ENCODE results near the gene TSPAN11. TPM values are rescaled to one million over a fixed set of nuclear protein-coding genes. Genes with fewer than 3 reads are reported as not detected.

Gene TSPAN11
- total and polyA plus RNA-seq, 2 donors (not counting 3 experiments of a cell fraction or from before 2014, with no cell fraction given): 2.1 to 3.9 TPM

DNA sequence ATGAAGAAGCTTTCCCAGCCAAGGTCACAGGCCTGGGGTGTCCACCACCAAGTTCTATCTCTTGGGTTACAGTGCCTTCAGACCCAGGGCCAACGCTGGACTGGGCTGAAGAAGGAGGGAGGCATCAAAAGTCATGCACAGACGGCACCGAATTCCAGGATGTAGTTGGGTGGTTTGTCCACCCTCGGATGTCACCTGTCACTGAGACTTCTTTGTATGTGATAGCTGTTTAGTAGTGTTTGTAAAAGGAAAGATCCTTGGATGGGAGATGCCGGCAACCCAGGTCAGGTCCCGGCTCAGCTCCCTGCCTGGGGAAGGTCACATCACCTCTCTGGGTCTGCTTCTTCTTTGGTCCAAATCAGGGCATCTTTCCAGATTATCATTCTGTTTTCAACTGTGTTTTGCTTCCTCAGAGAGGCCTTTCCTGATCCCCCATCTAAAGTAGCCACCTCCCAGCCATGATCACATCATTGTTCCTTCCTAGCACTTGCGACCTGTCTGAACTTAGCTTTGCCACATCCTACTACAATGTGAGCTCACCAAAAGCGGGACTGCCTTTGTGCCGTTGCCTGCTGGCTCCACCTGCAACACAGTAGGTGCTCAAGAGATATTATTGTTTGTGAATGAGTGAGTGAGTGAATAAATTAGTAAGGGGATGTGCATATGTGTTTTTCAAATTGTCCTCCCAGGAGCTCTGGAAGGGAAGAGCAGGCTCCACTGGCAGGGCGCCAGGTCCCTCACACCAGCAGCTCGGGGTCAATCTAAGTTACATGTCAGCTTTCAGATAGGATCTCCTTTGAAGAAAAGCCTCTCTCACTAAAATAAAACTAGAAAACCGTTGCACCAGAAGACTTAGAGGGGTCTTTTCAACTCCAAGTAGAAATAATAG, 2.1 kb downstream of the TSPAN11 start:
- DNase-seq (ENCODE audit: low read depth, low spot score): peak; percentile 28
- Histone ChIP-seq H3K79me2 (ENCODE audit: control insufficient read depth, insufficient read depth, low read length) (no peaks in the 10 kb centered on the region), H3K9me3 (replicated peaks; ENCODE audit: control insufficient read depth, insufficient read depth, low read length) (no peaks in the 10 kb centered on the region), H3K4me1 (ENCODE audit: control insufficient read depth, extremely low read depth, insufficient read depth, low read length) (peaks cover 32% of the 10 kb centered on the region), H3K9me1 (replicated peaks; ENCODE audit: control insufficient read depth, extremely low read depth, insufficient read depth, low read length) (no peaks in the 10 kb centered on the region), H2AFZ (ENCODE audit: low read depth, low read length) (no peak overlapping the region), H3K36me3 (ENCODE audit: control insufficient read depth in 2 of 2, extremely low read depth in 1 of 2, insufficient read depth in 2 of 2, low read length in 2 of 2) (no peaks in the 10 kb centered on the region), H3K9ac (replicated peaks; ENCODE audit: extremely low read depth, insufficient read depth, low read length) (no peak overlapping the region), H3K27ac (ENCODE audit: insufficient read depth, low read depth, low read length) (no peak overlapping the region), H3K27me3 (ENCODE audit: control insufficient read depth in 2 of 2, insufficient read depth in 2 of 2, low read length in 2 of 2) (no peaks in the 10 kb centered on the region), H3K4me3 (replicated peaks in 1 of 3; ENCODE audit: insufficient read depth in 1 of 3, low read depth in 1 of 3, low read length in 3 of 3) (no peak overlapping the region), H3K4me2 (ENCODE audit: insufficient read depth, low read length) (no peak overlapping the region), H4K20me1 (replicated peaks; ENCODE audit: control insufficient read depth, extremely low read depth, insufficient read depth, low read length) (no peaks in the 10 kb centered on the region)
- dilution Hi-C loops (cut with MboI; ENCODE audit: extremely low pct_ligation_motif_present, low sequenced_read_pairs): no loop called here
- intact Hi-C loops (cut with micrococcal nuclease): loop anchor here (5.0 to 10.0 kb wide), 2 partner anchors 59 to 146 kb away; partner anchors contain the start of gene DDX11
- BruUV-seq (replicated peaks): no TSS peak
- ChIA-PET CTCF (interaction anchor here (0.8 kb wide), 1 partner anchor 72 kb away, joined by 3 read pairs; no protein-coding TSS in a partner anchor), POLR2A (no interaction called here)
- FAIRE-seq: no peak
- peak; percentile 23 for TF ChIP-seq GATA2 (IDR thresholded peaks at IDR 0.05; ENCODE audit: insufficient read depth, insufficient read length, low read depth, low read length)
- TF ChIP-seq POLR2A (IDR thresholded peaks at IDR 0.05; ENCODE audit: low read depth, low read length): no peak

DNA sequence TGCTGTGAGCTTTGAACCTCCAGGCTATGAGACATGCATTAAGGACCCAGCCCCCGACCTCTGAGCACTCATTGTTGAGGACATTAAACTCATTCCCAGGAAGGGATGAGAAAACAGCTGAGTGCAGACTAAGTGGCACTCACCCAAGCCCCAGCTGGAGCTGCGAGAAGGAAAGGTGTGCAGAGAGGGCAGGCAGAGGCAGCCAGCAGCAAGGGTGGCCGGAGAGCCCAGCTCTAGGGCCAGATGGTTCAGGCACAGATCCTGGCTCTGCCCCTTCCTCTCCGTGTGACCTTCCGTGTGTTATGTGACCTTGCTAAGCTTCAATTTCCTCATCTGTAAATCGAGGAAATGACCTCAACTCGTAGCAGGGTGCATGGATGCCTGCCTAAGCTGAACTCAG, 3.7 kb downstream of the TSPAN11 start:
- CTCF ChIA-PET: no interaction called here
- peak; percentile 47 for DNase-seq (ENCODE audit: low read depth, low spot score)
- Histone ChIP-seq H3K79me2 (ENCODE audit: control insufficient read depth, insufficient read depth, low read length) (no peaks in the 10 kb centered on the region), H3K27ac (ENCODE audit: insufficient read depth, low read depth, low read length) (peak overlapping the region; percentile 36), H2AFZ (ENCODE audit: low read depth, low read length) (peak overlapping the region; percentile 30), H3K27me3 (ENCODE audit: control insufficient read depth in 2 of 2, insufficient read depth in 2 of 2, low read length in 2 of 2) (no peaks in the 10 kb centered on the region), H3K9ac (replicated peaks; ENCODE audit: extremely low read depth, insufficient read depth, low read length) (no peak overlapping the region), H4K20me1 (replicated peaks; ENCODE audit: control insufficient read depth, extremely low read depth, insufficient read depth, low read length) (no peaks in the 10 kb centered on the region), H3K9me3 (replicated peaks; ENCODE audit: control insufficient read depth, insufficient read depth, low read length) (no peaks in the 10 kb centered on the region), H3K9me1 (replicated peaks; ENCODE audit: control insufficient read depth, extremely low read depth, insufficient read depth, low read length) (no peaks in the 10 kb centered on the region), H3K4me1 (ENCODE audit: control insufficient read depth, extremely low read depth, insufficient read depth, low read length) (peaks cover 32% of the 10 kb centered on the region), H3K4me2 (ENCODE audit: insufficient read depth, low read length) (no peak overlapping the region), H3K4me3 (replicated peaks in 1 of 3; ENCODE audit: insufficient read depth in 1 of 3, low read depth in 1 of 3, low read length in 3 of 3) (no peak overlapping the region), H3K36me3 (ENCODE audit: control insufficient read depth in 2 of 2, extremely low read depth in 1 of 2, insufficient read depth in 2 of 2, low read length in 2 of 2) (no peaks in the 10 kb centered on the region)
- intact Hi-C loops (cut with micrococcal nuclease): no loop called here
- POLR2A ChIA-PET: no interaction called here
- dilution Hi-C loops (cut with MboI; ENCODE audit: extremely low pct_ligation_motif_present, low sequenced_read_pairs): no loop called here
- peak; percentile 69 for FAIRE-seq
- TF ChIP-seq POLR2AphosphoS5 (IDR thresholded peaks at IDR 0.05; ENCODE audit: insufficient read depth, low read depth, low read length): peak; percentile 41
- peak; percentile 12 for TF ChIP-seq GATA2 (IDR thresholded peaks at IDR 0.05; ENCODE audit: insufficient read depth, insufficient read length, low read depth, low read length)
- TF ChIP-seq JUN (IDR thresholded peaks at IDR 0.05; ENCODE audit: borderline replicate concordance, insufficient read depth, insufficient read length, low read depth): peak; percentile 30
- TF ChIP-seq FOS (IDR thresholded peaks at IDR 0.05; ENCODE audit: borderline replicate concordance, insufficient read depth, low read length): no peak
- no peak for TF ChIP-seq POLR2A (IDR thresholded peaks at IDR 0.05; ENCODE audit: low read depth, low read length)
- no peak for TF ChIP-seq MYC (IDR thresholded peaks at IDR 0.05; ENCODE audit: low read depth, low read length)
- TF ChIP-seq EZH2 (IDR thresholded peaks at IDR 0.05; ENCODE audit: borderline replicate concordance, low read depth, low read length, severe bottlenecking): no peak
- TF ChIP-seq, protein P1, sequence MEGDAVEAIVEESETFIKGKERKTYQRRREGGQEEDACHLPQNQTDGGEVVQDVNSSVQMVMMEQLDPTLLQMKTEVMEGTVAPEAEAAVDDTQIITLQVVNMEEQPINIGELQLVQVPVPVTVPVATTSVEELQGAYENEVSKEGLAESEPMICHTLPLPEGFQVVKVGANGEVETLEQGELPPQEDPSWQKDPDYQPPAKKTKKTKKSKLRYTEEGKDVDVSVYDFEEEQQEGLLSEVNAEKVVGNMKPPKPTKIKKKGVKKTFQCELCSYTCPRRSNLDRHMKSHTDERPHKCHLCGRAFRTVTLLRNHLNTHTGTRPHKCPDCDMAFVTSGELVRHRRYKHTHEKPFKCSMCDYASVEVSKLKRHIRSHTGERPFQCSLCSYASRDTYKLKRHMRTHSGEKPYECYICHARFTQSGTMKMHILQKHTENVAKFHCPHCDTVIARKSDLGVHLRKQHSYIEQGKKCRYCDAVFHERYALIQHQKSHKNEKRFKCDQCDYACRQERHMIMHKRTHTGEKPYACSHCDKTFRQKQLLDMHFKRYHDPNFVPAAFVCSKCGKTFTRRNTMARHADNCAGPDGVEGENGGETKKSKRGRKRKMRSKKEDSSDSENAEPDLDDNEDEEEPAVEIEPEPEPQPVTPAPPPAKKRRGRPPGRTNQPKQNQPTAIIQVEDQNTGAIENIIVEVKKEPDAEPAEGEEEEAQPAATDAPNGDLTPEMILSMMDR (IDR thresholded peaks at IDR 0.05; ENCODE audit: extremely low read depth in 1 of 2, insufficient read depth in 1 of 2, low read depth in 1 of 2, low read length in 2 of 2): no peak
- TF ChIP-seq MAX (IDR thresholded peaks at IDR 0.05; ENCODE audit: insufficient read depth, insufficient read length): no peak
- BruUV-seq (replicated peaks): no TSS peak
